ENCODE results near the gene ABI3.

The ABI3 gene

GRCh38 chr17:49235896-49236295, 25.4 kb downstream of the ABI3 start:
- DNase-seq (ENCODE audit: low spot score) = no peak
- in situ Hi-C loops (cut with MboI; ENCODE audit: low sequenced_read_pairs, unreplicated experiment) = no loop called here
- TF ChIP-seq CTCF (IDR thresholded peaks at IDR 0.05; ENCODE audit: borderline replicate concordance, control extremely low read depth, extremely low read depth, insufficient read depth, missing control alignments) = no peak

GRCh38 chr17:49239963-49240362, 29.5 kb downstream of the ABI3 start:
- no peak for TF ChIP-seq CTCF (IDR thresholded peaks at IDR 0.05; ENCODE audit: borderline replicate concordance, control extremely low read depth, extremely low read depth, insufficient read depth, missing control alignments)
- in situ Hi-C loops (cut with MboI; ENCODE audit: low sequenced_read_pairs, unreplicated experiment) = no loop called here

GRCh38 chr17:49240619-49241018, 30.1 kb downstream of the ABI3 start:
- TF ChIP-seq CTCF (IDR thresholded peaks at IDR 0.05; ENCODE audit: borderline replicate concordance, control extremely low read depth, extremely low read depth, insufficient read depth, missing control alignments) = no peak
- no peak for DNase-seq (ENCODE audit: low spot score)
- in situ Hi-C loops (cut with MboI; ENCODE audit: low sequenced_read_pairs, unreplicated experiment) = no loop called here

More at GRCh38 chr17:49239963-49240362, 29.5 kb downstream of the ABI3 start:
- DNase-seq (ENCODE audit: low spot score) = no peak

GRCh38 chr17:49241040-49241439, 30.5 kb downstream of the ABI3 start:
- DNase-seq (ENCODE audit: low spot score) = no peak
- TF ChIP-seq CTCF (IDR thresholded peaks at IDR 0.05; ENCODE audit: borderline replicate concordance, control extremely low read depth, extremely low read depth, insufficient read depth, missing control alignments) = no peak
- in situ Hi-C loops (cut with MboI; ENCODE audit: low sequenced_read_pairs, unreplicated experiment) = no loop called here

- in situ Hi-C loops (cut with MboI; ENCODE audit: low sequenced_read_pairs, unreplicated experiment) = no loop called here
- DNase-seq (ENCODE audit: low spot score) = no peak
- no peak for TF ChIP-seq CTCF (IDR thresholded peaks at IDR 0.05; ENCODE audit: borderline replicate concordance, control extremely low read depth, extremely low read depth, insufficient read depth, missing control alignments)
Measured at GRCh38 chr17:49241692-49242397, 31.3 kb downstream of the ABI3 start.

GRCh38 chr17:49242813-49243212, 32.3 kb downstream of the ABI3 start:
- TF ChIP-seq CTCF (IDR thresholded peaks at IDR 0.05; ENCODE audit: borderline replicate concordance, control extremely low read depth, extremely low read depth, insufficient read depth, missing control alignments) = no peak
- DNase-seq (ENCODE audit: low spot score) = no peak
- in situ Hi-C loops (cut with MboI; ENCODE audit: low sequenced_read_pairs, unreplicated experiment) = no loop called here

Measured in GM13976 (cell line).